ENCODE data around the gene HUNK. TPM values are rescaled to one million over a fixed set of nuclear protein-coding genes. Genes with fewer than 3 reads are reported as not detected.

HUNK gene
- total and polyA plus RNA-seq, 2 of the 8 experiments (the other 6 are each of a cell fraction or from before 2014, with no cell fraction given) = 1.9 to 10.2 TPM

DNA sequence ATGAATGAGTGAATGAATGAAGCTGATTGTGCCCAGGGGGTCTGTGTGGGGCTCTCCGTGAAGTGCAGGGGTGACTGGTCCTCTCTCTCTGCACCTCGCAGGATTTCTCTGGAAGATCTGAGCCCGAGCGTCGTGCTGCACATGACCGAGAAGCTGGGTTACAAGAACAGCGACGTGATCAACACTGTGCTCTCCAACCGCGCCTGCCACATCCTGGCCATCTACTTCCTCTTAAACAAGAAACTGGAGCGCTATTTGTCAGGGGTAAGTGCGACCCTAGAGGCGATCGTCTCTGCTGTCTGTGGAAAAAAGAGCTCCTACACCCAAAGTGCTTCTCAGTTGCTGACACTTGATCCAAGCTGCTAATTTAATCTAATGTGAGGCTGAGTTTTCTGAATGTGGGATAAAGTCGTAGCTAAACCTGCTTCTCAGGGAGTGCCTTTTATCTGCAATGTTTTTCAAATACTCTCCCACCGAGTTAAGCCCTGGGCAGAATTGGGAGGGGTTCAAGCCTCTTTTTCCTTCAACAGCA is 101.7 kb downstream of the HUNK start:
- H3K18ac ChIP-seq (ENCODE audit: extremely low read depth, low read length) = no peak overlapping the region
- H2AFZ ChIP-seq (ENCODE audit: low read length) = no peak overlapping the region
- no peak overlapping the region; a peak in 1 of 8 replicates for H3K4me3 ChIP-seq (ENCODE audit: extremely low read depth in 1 of 4, insufficient read depth in 2 of 4, low read depth in 3 of 4, low read length in 4 of 4)
- ChIA-PET POLR2A (ENCODE audit: partially characterized antibody) (interaction anchor here (0.6 to 1.2 kb wide), 2 partner anchors 9 to 586 kb away, joined by 5 to 6 read pairs; no protein-coding TSS in a partner anchor), CTCF (ENCODE audit: partially characterized antibody) (interaction anchor here (0.7 to 1.2 kb wide), 4 partner anchors 21 to 187 kb away, joined by 3 to 4 read pairs (median 4); no protein-coding TSS in a partner anchor)
- no peak overlapping the region for H3K27ac ChIP-seq (ENCODE audit: low read depth, low read length)
- FAIRE-seq = no peak
- H3K36me3 ChIP-seq (ENCODE audit: control insufficient read depth in 2 of 4, insufficient read depth in 4 of 4, low read length in 3 of 4) = no peaks in the 10 kb centered on the region; a peak in 1 of 8 replicates
- H3K79me2 ChIP-seq (ENCODE audit: control insufficient read depth in 1 of 2, insufficient read depth in 2 of 2, low read length in 2 of 2) = no peaks in the 10 kb centered on the region
- H3K79me1 ChIP-seq (ENCODE audit: low read depth, low read length) = no peaks in the 10 kb centered on the region
- H2BK5ac ChIP-seq (ENCODE audit: low read depth, low read length) = no peak overlapping the region
- H2AK5ac ChIP-seq (ENCODE audit: low read depth, low read length) = no peak overlapping the region
- no peaks in the 10 kb centered on the region for H3K27me3 ChIP-seq (replicated peaks in 1 of 4; ENCODE audit: control insufficient read depth in 3 of 4, extremely low read depth in 1 of 4, insufficient read depth in 3 of 4, low read length in 3 of 4)
- H3K23me2 ChIP-seq (ENCODE audit: low read depth, low read length) = no peaks in the 10 kb centered on the region
- H4K8ac ChIP-seq (ENCODE audit: extremely low read depth, insufficient read depth, low read length) = no peak overlapping the region
- no peak overlapping the region for H3K4ac ChIP-seq (replicated peaks; ENCODE audit: insufficient read length, low read depth, low read length)
- no peak overlapping the region for H3K23ac ChIP-seq (ENCODE audit: insufficient read length)
- no peak overlapping the region for H2BK20ac ChIP-seq (ENCODE audit: low read length)
- no peak overlapping the region for H2BK15ac ChIP-seq (ENCODE audit: low read length)
- H4K20me1 ChIP-seq (replicated peaks in 1 of 2; ENCODE audit: control insufficient read depth in 1 of 2, insufficient read depth in 2 of 2, low read length in 2 of 2) = no peaks in the 10 kb centered on the region
- H2BK12ac ChIP-seq (ENCODE audit: low read depth, low read length) = no peak overlapping the region
- no peak overlapping the region for H3K56ac ChIP-seq (replicated peaks; ENCODE audit: insufficient read length, low read depth, low read length)
- no peak for DNase-seq (ENCODE audit: low read depth in 1 of 2, low spot score in 2 of 2)
- no peak overlapping the region for H3K14ac ChIP-seq (ENCODE audit: insufficient read length)
- TF ChIP-seq BCL11A (IDR thresholded peaks at IDR 0.05; ENCODE audit: low read depth in 2 of 2, low read length in 2 of 2) = no peak
- no peak overlapping the region for H2BK120ac ChIP-seq (replicated peaks; ENCODE audit: low read depth, low read length)
- no peak overlapping the region for H3K9ac ChIP-seq (replicated peaks in 1 of 4; ENCODE audit: extremely low read depth in 1 of 4, low read depth in 3 of 4, low read length in 3 of 4)
- no peak overlapping the region for H4K5ac ChIP-seq (ENCODE audit: insufficient read length, low read depth, low read length)
- no peaks in the 10 kb centered on the region for H3K4me1 ChIP-seq (replicated peaks in 1 of 4; ENCODE audit: control insufficient read depth in 3 of 4, insufficient read depth in 4 of 4, low read length in 3 of 4)
- no peak overlapping the region for H3K4me2 ChIP-seq (ENCODE audit: insufficient read depth in 1 of 2, low read depth in 2 of 2, low read length in 2 of 2)
- H3K9me3 ChIP-seq (ENCODE audit: insufficient read depth in 2 of 2, low read depth in 1 of 2, low read length in 1 of 2) = no peaks in the 10 kb centered on the region
- WGBS, 2 experiments (ENCODE audit: extremely low coverage in 1 of 2, insufficient coverage in 1 of 2, insufficient read length in 1 of 2, insufficient replicate concordance in 2 of 2, low coverage in 1 of 2, low lambda C conversion rate in 2 of 2, missing lambda C conversion rate in 1 of 2) = 75% methylated on average over 16 of the region's 16 CpGs; no CpG with 5 or more reads in 1 of the 2 experiments
- H4K91ac ChIP-seq (replicated peaks; ENCODE audit: insufficient read length, low read length) = no peak overlapping the region
